ENCODE measurements around the gene ACOT2. TPM values are rescaled to one million over a fixed set of nuclear protein-coding genes. Genes with fewer than 3 reads are reported as not detected.
"Not testable (repeated sequence)": the region's sequence is repeated elsewhere in the genome, so short reads cannot be mapped to it uniquely, and the experiment has no call there.

Gene ACOT2
- total and polyA plus RNA-seq, 4 donors, result 22.4 to 61.9 (median 31.6) TPM

DNA sequence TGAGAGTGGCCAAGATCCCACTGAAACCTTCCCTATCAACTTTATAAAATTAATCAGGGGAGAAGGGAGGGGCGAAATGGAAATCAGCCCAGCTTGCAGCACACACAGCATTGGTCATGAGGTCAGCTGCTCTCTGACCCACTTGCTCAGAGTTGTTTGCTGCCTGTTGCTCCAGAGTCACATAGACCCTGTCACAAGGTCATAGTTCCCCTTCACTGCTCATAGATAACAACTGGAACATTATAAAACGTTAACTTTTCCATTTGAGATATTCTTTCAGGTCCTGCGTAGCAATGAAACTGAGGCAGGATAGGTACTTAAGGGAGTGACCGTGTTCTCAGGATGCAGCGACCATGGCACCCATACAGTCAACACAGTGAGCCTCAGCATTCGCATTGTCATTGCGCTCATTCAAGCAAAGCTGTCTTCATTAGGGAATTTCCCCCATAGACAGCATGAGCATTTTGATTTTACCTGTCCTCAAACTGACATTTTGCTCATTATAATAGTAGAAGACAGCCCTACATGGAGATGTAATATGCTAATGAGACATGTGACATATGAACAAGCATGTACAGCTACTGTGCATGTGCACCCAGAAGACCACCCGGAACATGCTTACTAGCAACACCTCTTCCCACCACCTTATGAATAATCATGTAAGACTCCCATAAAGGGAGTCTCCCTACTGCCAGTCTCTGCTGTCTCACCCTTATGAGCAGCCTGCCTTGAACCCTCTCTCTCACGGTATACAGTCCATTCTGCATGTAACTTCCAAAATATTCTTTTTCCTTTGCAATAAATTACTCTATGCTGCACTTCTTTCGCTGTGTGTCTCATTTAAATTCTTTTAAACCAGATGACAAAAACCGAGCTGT, 13.3 kb downstream of the ACOT2 start:
- not testable (repeated sequence) for H3K9me3 ChIP-seq (ENCODE audit: control insufficient read depth in 4 of 4, insufficient read depth in 3 of 4, low read length in 3 of 4); ATAC-seq (ENCODE audit: insufficient read depth, low FRiP score); H3K4me1 ChIP-seq (ENCODE audit: control insufficient read depth in 5 of 5, insufficient read depth in 5 of 5, low read length in 5 of 5); H3K27ac ChIP-seq (ENCODE audit: low read depth in 1 of 2, low read length in 1 of 2); H3K9ac ChIP-seq (ENCODE audit: insufficient read depth in 1 of 2, low read length in 2 of 2); H3K27me3 ChIP-seq (ENCODE audit: control insufficient read depth in 3 of 3, insufficient read depth in 3 of 3, low read length in 2 of 3); DNase-seq; H3K36me3 ChIP-seq (ENCODE audit: control insufficient read depth in 4 of 4, insufficient read depth in 4 of 4, low read length in 4 of 4); H3K4me3 ChIP-seq
- 90 to 93% methylated on average over 9 to 10 of the region's 11 CpGs for WGBS, 2 donors

DNA sequence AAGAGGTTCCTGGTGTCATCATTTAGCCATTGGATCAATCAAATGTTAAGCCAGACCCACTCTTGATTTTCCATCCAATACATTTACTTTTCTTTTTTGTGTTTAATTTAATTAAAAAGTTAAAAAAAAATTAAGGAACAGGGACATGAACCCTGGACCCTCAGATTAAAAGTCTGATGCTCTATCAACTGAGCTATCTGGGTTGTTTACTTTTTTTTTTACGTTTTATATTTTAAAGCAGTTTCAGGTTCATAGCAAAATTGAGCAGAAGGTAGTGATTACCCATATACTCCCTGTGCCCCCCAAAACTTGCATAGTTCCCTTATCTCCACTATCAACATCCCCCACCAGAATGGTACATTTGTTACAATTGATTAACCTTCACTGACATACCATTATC, 19.7 kb downstream of the ACOT2 start:
- DNase-seq (no peak), ATAC-seq (ENCODE audit: insufficient read depth, low FRiP score) (no peak)
- no peaks in the 10 kb centered on the region for H3K36me3 ChIP-seq (ENCODE audit: control insufficient read depth in 4 of 4, insufficient read depth in 4 of 4, low read length in 4 of 4)
- H3K27me3 ChIP-seq (ENCODE audit: control insufficient read depth in 3 of 3, insufficient read depth in 3 of 3, low read length in 2 of 3), result no peaks in the 10 kb centered on the region
- peaks cover 0 to 4% (median 0%) of the 10 kb centered on the region in 5 donors for H3K4me1 ChIP-seq (ENCODE audit: control insufficient read depth in 5 of 5, insufficient read depth in 5 of 5, low read length in 5 of 5)
- WGBS, 2 donors, result 83 to 93% methylated on average over 1 of the region's 1 CpG
- TF ChIP-seq, protein P1, sequence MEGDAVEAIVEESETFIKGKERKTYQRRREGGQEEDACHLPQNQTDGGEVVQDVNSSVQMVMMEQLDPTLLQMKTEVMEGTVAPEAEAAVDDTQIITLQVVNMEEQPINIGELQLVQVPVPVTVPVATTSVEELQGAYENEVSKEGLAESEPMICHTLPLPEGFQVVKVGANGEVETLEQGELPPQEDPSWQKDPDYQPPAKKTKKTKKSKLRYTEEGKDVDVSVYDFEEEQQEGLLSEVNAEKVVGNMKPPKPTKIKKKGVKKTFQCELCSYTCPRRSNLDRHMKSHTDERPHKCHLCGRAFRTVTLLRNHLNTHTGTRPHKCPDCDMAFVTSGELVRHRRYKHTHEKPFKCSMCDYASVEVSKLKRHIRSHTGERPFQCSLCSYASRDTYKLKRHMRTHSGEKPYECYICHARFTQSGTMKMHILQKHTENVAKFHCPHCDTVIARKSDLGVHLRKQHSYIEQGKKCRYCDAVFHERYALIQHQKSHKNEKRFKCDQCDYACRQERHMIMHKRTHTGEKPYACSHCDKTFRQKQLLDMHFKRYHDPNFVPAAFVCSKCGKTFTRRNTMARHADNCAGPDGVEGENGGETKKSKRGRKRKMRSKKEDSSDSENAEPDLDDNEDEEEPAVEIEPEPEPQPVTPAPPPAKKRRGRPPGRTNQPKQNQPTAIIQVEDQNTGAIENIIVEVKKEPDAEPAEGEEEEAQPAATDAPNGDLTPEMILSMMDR (IDR thresholded peaks at IDR 0.05; ENCODE audit: control extremely low read depth, extremely low read depth), result no peak
- no peak overlapping the region for H3K4me3 ChIP-seq
- H3K27ac ChIP-seq (ENCODE audit: low read depth in 1 of 2, low read length in 1 of 2), result no peak overlapping the region
- no peaks in the 10 kb centered on the region for H3K9me3 ChIP-seq (ENCODE audit: control insufficient read depth in 4 of 4, insufficient read depth in 3 of 4, low read length in 3 of 4)
- H3K9ac ChIP-seq (ENCODE audit: insufficient read depth in 1 of 2, low read length in 2 of 2), result no peak overlapping the region

DNA sequence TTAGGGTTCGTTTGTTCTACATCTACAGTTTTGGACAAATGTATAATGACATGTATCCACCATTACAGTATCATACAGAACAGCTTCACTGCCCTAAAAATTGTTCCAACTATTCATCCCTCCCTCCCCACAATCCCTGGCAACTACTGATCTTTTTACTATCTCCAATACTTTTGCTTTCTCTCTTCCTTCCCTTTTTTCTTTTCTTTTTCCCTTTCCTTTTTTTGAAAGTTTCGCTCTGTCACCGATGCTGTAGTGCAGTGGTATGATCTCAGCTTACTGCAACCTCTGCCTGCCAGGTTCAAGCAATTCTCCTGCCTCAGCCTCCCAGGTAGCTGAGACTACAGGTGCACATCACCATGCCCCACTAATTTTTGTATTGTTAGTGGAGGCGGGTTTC, 20.1 kb downstream of the ACOT2 start:
- TF ChIP-seq, protein P1 (IDR thresholded peaks at IDR 0.05; ENCODE audit: control extremely low read depth, extremely low read depth), result no peak
- H3K36me3 ChIP-seq (ENCODE audit: control insufficient read depth in 4 of 4, insufficient read depth in 4 of 4, low read length in 4 of 4), result no peaks in the 10 kb centered on the region
- peaks cover 0 to 4% (median 0%) of the 10 kb centered on the region in 5 donors for H3K4me1 ChIP-seq (ENCODE audit: control insufficient read depth in 5 of 5, insufficient read depth in 5 of 5, low read length in 5 of 5)
- 77 to 84% methylated on average over 4 of the region's 4 CpGs for WGBS, 2 donors
- no peak overlapping the region for H3K27ac ChIP-seq (ENCODE audit: low read depth in 1 of 2, low read length in 1 of 2)
- no peaks in the 10 kb centered on the region for H3K27me3 ChIP-seq (ENCODE audit: control insufficient read depth in 3 of 3, insufficient read depth in 3 of 3, low read length in 2 of 3)
- H3K9me3 ChIP-seq (ENCODE audit: control insufficient read depth in 4 of 4, insufficient read depth in 3 of 4, low read length in 3 of 4), result no peaks in the 10 kb centered on the region
- DNase-seq, result no peak
- no peak overlapping the region for H3K4me3 ChIP-seq
- H3K9ac ChIP-seq (ENCODE audit: insufficient read depth in 1 of 2, low read length in 2 of 2), result no peak overlapping the region
- no peak for ATAC-seq (ENCODE audit: insufficient read depth, low FRiP score)

DNA sequence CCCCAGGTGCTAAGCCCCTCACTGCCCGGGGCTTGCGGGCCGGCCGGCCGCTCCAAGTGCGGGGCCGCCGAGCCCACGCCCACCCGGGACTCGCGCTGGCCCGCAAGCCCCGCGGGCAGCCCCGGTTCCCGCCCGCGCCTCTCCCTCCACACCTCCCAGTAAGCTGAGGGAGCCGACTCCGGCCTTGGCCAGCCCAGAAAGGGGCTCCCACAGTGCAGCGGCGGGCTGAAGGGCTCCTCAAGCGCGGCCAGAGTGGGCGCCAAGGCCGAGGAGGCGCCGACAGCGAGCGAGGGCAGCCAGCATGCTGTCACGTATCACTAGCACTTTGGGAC, 21.6 kb downstream of the ACOT2 start:
- DNase-seq; H3K4me1 ChIP-seq (ENCODE audit: control insufficient read depth in 5 of 5, insufficient read depth in 5 of 5, low read length in 5 of 5); H3K27me3 ChIP-seq (ENCODE audit: control insufficient read depth in 3 of 3, insufficient read depth in 3 of 3, low read length in 2 of 3); H3K36me3 ChIP-seq (ENCODE audit: control insufficient read depth in 4 of 4, insufficient read depth in 4 of 4, low read length in 4 of 4); H3K27ac ChIP-seq (ENCODE audit: low read depth in 1 of 2, low read length in 1 of 2); H3K4me3 ChIP-seq; ATAC-seq (ENCODE audit: insufficient read depth, low FRiP score); H3K9me3 ChIP-seq (ENCODE audit: control insufficient read depth in 4 of 4, insufficient read depth in 3 of 4, low read length in 3 of 4); H3K9ac ChIP-seq (ENCODE audit: insufficient read depth in 1 of 2, low read length in 2 of 2): not testable (repeated sequence)
- WGBS, 2 donors, result 96 to 99% methylated on average over 18 to 32 of the region's 32 CpGs

Data from lung (tissue), 12 donors.